ENCODE results near the gene MIEN1. TPM values are rescaled to one million over a fixed set of nuclear protein-coding genes. Genes with fewer than 3 reads are reported as not detected.

Gene MIEN1
- total and polyA plus RNA-seq, 5 donors, result 53.6 to 152 (median 65.3) TPM

Small RNA genes lying within 50 kb of the gene (microRNA-seq; reads per million reads assigned to microRNA genes)
- 0.84 to 2.7 reads per million in 2 donors for gene MIR4728

Other genes starting within 250 kb of the MIEN1 start
- not detected for gene NEUROD2, start 122.6 kb downstream of the MIEN1 start, total RNA-seq
- gene NEUROD2, start 122.6 kb downstream of the MIEN1 start, polyA plus RNA-seq, result not detected
- gene PPP1R1B, start 103.6 kb downstream of the MIEN1 start, total RNA-seq, result 1 to 10 TPM; 2.0 to 6.6 (median 2.4) TPM
- gene PPP1R1B, start 103.6 kb downstream of the MIEN1 start, polyA plus RNA-seq, result 4.4 TPM
- gene STARD3, start 93.4 kb downstream of the MIEN1 start, total RNA-seq, result 10 to 100 TPM; 19.2 to 26.2 (median 22.9) TPM
- 22.7 TPM for gene STARD3, start 93.4 kb downstream of the MIEN1 start, polyA plus RNA-seq
- 1,000 to 10,000 TPM; 2,357 to 4,356 (median 2,957) TPM for gene TCAP, start 65.2 kb downstream of the MIEN1 start, total RNA-seq
- gene TCAP, start 65.2 kb downstream of the MIEN1 start, polyA plus RNA-seq, result 4,928 TPM
- 10 to 100 TPM; 18.1 to 39.6 (median 21.3) TPM for gene PNMT, start 62.1 kb downstream of the MIEN1 start, total RNA-seq
- 32.7 TPM for gene PNMT, start 62.1 kb downstream of the MIEN1 start, polyA plus RNA-seq
- 10 to 100 TPM; 12.9 to 24.0 (median 15.2) TPM for gene PGAP3, start 42.5 kb downstream of the MIEN1 start, total RNA-seq
- gene PGAP3, start 42.5 kb downstream of the MIEN1 start, polyA plus RNA-seq, result 13.6 TPM
- 100 to 1,000 TPM in 3 of 4 donors, 10 to 100 TPM in 1; 99.2 to 178 (median 114) TPM for gene ERBB2, start 30.5 kb downstream of the MIEN1 start, total RNA-seq
- gene ERBB2, start 30.5 kb downstream of the MIEN1 start, polyA plus RNA-seq, result 56.4 TPM
- 1 to 10 TPM in 3 of 4 donors, under 1 TPM in 1; 0.39 to 2.7 (median 1.6) TPM for gene GRB7, start 7.4 kb upstream of the MIEN1 start, total RNA-seq
- gene GRB7, start 7.4 kb upstream of the MIEN1 start, polyA plus RNA-seq, result 0.70 TPM
- 1 to 10 TPM in 1 of 4 donors, under 1 TPM in 3; 0.28 to 1.3 (median 0.71) TPM for gene IKZF3, start 133.8 kb upstream of the MIEN1 start, total RNA-seq
- gene IKZF3, start 133.8 kb upstream of the MIEN1 start, polyA plus RNA-seq, result 0.14 TPM
- gene ZPBP2, start 137.7 kb upstream of the MIEN1 start, total RNA-seq, result not detected
- gene ZPBP2, start 137.7 kb upstream of the MIEN1 start, polyA plus RNA-seq, result not detected
- gene GSDMB, start 188.1 kb upstream of the MIEN1 start, total RNA-seq, result 1 to 10 TPM; 1.9 to 2.9 (median 2.4) TPM
- gene GSDMB, start 188.1 kb upstream of the MIEN1 start, polyA plus RNA-seq, result 1.8 TPM
- gene ORMDL3, start 197.1 kb upstream of the MIEN1 start, total RNA-seq, result 10 to 100 TPM; 37.0 to 42.3 (median 39.3) TPM
- 46.6 TPM for gene ORMDL3, start 197.1 kb upstream of the MIEN1 start, polyA plus RNA-seq
- not detected for gene LRRC3C, start 197.2 kb upstream of the MIEN1 start, total RNA-seq
- not detected for gene LRRC3C, start 197.2 kb upstream of the MIEN1 start, polyA plus RNA-seq
- under 1 TPM in 3 of 4 donors, not detected in 1; 0.29 to 0.97 (median 0.53) TPM for gene GSDMA, start 232.5 kb upstream of the MIEN1 start, total RNA-seq
- gene GSDMA, start 232.5 kb upstream of the MIEN1 start, polyA plus RNA-seq, result not detected

Data from right cardiac atrium (tissue), 5 donors.